ENCODE data around the gene GAB2. TPM values are rescaled to one million over a fixed set of nuclear protein-coding genes. Genes with fewer than 3 reads are reported as not detected.

The GAB2 gene
- total RNA-seq, 1 donor from 2014 or later = 22.4 TPM

GRCh38 chr11:78438298-78438975 lies 20.8 kb upstream of the GAB2 start:
- no peaks in the 10 kb centered on the region for H3K27me3 Mint-ChIP-seq
- H3K36me3 Mint-ChIP-seq (ENCODE audit: low read depth) = peaks cover 20% of the 10 kb centered on the region
- CTCF ChIA-PET = interaction anchor here (1.2 to 1.5 kb wide), 2 partner anchors 9 to 210 kb away, joined by 3 to 6 read pairs; no protein-coding TSS in a partner anchor
- TF ChIP-seq, protein P1, sequence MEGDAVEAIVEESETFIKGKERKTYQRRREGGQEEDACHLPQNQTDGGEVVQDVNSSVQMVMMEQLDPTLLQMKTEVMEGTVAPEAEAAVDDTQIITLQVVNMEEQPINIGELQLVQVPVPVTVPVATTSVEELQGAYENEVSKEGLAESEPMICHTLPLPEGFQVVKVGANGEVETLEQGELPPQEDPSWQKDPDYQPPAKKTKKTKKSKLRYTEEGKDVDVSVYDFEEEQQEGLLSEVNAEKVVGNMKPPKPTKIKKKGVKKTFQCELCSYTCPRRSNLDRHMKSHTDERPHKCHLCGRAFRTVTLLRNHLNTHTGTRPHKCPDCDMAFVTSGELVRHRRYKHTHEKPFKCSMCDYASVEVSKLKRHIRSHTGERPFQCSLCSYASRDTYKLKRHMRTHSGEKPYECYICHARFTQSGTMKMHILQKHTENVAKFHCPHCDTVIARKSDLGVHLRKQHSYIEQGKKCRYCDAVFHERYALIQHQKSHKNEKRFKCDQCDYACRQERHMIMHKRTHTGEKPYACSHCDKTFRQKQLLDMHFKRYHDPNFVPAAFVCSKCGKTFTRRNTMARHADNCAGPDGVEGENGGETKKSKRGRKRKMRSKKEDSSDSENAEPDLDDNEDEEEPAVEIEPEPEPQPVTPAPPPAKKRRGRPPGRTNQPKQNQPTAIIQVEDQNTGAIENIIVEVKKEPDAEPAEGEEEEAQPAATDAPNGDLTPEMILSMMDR (IDR thresholded peaks at IDR 0.05) = no peak
- H3K9me3 Mint-ChIP-seq = no peaks in the 10 kb centered on the region
- POLR2A ChIA-PET = interaction anchor here (0.9 to 1.9 kb wide), 4 partner anchors 9 to 444 kb away, joined by 3 to 9 read pairs (median 8); partner anchors contain the start of genes INTS4 and NARS2
- H3K4me1 Mint-ChIP-seq = peaks cover 27% of the 10 kb centered on the region
- DNase-seq (no peak), ATAC-seq (ENCODE audit: low read depth) (peak; percentile 92)
- H3K4me3 Mint-ChIP-seq = peak overlapping the region; percentile 24
- peak overlapping the region; percentile 51 for H3K27ac Mint-ChIP-seq
- intact Hi-C loops (cut with micrococcal nuclease) = loop anchor here (1.0 to 2.0 kb wide), 3 partner anchors 9 to 26 kb away; no protein-coding TSS in a partner anchor

DNA sequence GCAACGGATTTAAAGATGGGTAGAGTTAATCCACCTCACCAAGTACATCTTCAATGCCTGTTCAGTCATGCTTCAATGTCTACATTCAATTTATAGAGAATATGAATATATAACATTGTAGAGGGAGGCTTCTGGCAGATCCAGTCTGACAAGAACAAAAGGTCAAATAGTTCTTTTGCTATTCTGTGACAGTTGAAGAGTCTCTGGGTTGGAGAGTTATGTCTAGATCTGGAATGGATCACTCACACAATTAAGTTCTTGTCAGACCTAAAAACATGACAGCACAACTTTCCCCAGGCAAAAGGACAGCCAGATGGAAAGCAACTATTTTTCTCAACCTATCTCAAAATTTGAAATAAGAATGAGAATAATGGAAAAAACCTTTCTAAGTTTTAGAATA lies 15.3 kb upstream of the GAB2 start:
- ChIA-PET POLR2A (interaction anchor here (6.9 kb wide), 1 partner anchor 16 kb away, joined by 113 read pairs; the partner anchor contains the start of gene GAB2), CTCF (interaction anchor here (8.4 kb wide), 1 partner anchor 16 kb away, joined by 90 read pairs; the partner anchor contains the start of gene GAB2)
- Mint-ChIP-seq H3K27me3 (no peaks in the 10 kb centered on the region), H3K4me1 (peaks cover 35% of the 10 kb centered on the region), H3K4me3 (no peak overlapping the region), H3K27ac (no peak overlapping the region), H3K9me3 (no peaks in the 10 kb centered on the region), H3K36me3 (ENCODE audit: low read depth) (peaks cover 3% of the 10 kb centered on the region)
- TF ChIP-seq, protein P1 (IDR thresholded peaks at IDR 0.05) = no peak
- ATAC-seq (ENCODE audit: low read depth) (no peak), DNase-seq (no peak)
- intact Hi-C loops (cut with micrococcal nuclease) = loop anchor here (1.0 kb wide), 1 partner anchor 205 kb away; no protein-coding TSS in a partner anchor

GRCh38 chr11:78432058-78432515 lies 14.5 kb upstream of the GAB2 start:
- CTCF ChIA-PET = interaction anchor here (0.9 to 8.4 kb wide), 6 partner anchors 11 to 208 kb away, joined by 3 to 90 read pairs (median 8); partner anchors contain the start of gene GAB2
- H3K27me3 Mint-ChIP-seq = no peaks in the 10 kb centered on the region
- no peak for DNase-seq
- no peak for ATAC-seq (ENCODE audit: low read depth)
- peaks cover 40% of the 10 kb centered on the region for H3K4me1 Mint-ChIP-seq
- intact Hi-C loops (cut with micrococcal nuclease) = loop anchor here (1.0 kb wide), 1 partner anchor 204 kb away; no protein-coding TSS in a partner anchor
- no peaks in the 10 kb centered on the region for H3K9me3 Mint-ChIP-seq
- TF ChIP-seq, protein P1 (IDR thresholded peaks at IDR 0.05) = no peak
- H3K36me3 Mint-ChIP-seq (ENCODE audit: low read depth) = peaks cover 3% of the 10 kb centered on the region
- no peak overlapping the region for H3K4me3 Mint-ChIP-seq
- H3K27ac Mint-ChIP-seq = peak overlapping the region; percentile 41
- POLR2A ChIA-PET = interaction anchor here (0.7 to 6.9 kb wide), 3 partner anchors 10 to 239 kb away, joined by 6 to 113 read pairs (median 6); partner anchors contain the start of gene GAB2

DNA sequence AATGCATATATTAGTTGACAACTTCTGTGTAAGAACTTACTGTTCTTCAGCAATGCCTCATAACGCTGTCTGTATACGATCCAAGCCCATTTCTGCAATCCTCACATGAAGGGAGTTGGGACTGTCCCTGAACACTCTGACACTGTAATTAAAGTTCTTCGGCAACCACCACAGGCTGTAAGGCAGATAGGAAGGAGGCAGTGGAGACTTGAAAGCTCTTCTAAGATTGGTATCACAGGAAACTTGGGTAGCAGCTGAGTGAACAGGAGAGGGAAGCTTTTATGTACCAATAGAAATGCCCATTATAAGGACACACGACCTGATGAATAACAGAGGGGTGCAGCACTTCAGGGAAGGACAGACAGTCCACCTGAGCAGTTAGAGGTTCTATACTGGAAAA lies 12.0 kb upstream of the GAB2 start:
- peak overlapping the region; percentile 69 for H3K4me3 Mint-ChIP-seq
- no peaks in the 10 kb centered on the region for H3K36me3 Mint-ChIP-seq (ENCODE audit: low read depth)
- H3K27ac Mint-ChIP-seq = peak overlapping the region; percentile 90
- CTCF ChIA-PET = interaction anchor here (0.6 to 8.4 kb wide), 8 partner anchors 8 to 352 kb away, joined by 3 to 90 read pairs (median 3); partner anchors contain the start of gene GAB2
- H3K4me1 Mint-ChIP-seq = peaks cover 64% of the 10 kb centered on the region
- ATAC-seq (ENCODE audit: low read depth) (peak; percentile 79), DNase-seq (no peak)
- TF ChIP-seq, protein P1 (IDR thresholded peaks at IDR 0.05) = no peak
- no peaks in the 10 kb centered on the region for H3K9me3 Mint-ChIP-seq
- H3K27me3 Mint-ChIP-seq = no peaks in the 10 kb centered on the region
- intact Hi-C loops (cut with micrococcal nuclease) = loop anchor here (1.0 to 2.0 kb wide), 4 partner anchors 9 to 32 kb away; no protein-coding TSS in a partner anchor
- POLR2A ChIA-PET = interaction anchor here (0.8 to 6.9 kb wide), 12 partner anchors 9 to 435 kb away, joined by 3 to 113 read pairs (median 3); partner anchors contain the start of genes GAB2 and INTS4
